OCI-LY1 (cell line): ENCODE measurements around the gene CCNC.
A peak's percentile ranks its signal among the peaks of the same experiment; 100 is the strongest.

ENCODE experiments used
- H2AFZ ChIP-seq: fragments of 200-600 bp; sonication (generic), shearing (Covaris generic); 2 replicates; pipeline ENCODE4 v1.6.0; 2014; ENCODE audit warnings: antibody characterized with exemption, mild to moderate bottlenecking, low read length
- H3F3A ChIP-seq: fragments of 200-600 bp; sonication (generic), shearing (Covaris generic); 2 replicates; pipeline ENCODE4 v1.6.0; 2014; ENCODE audit warnings: mild to moderate bottlenecking, antibody characterized with exemption, low read length, moderate library complexity; ENCODE audit not compliant: insufficient read depth
- H3K27ac ChIP-seq: fragments of 200-600 bp; sonication (generic); 2 replicates; pipeline ENCODE4 v1.5.1; 2014; ENCODE audit warnings: low read length, mixed run types, mild to moderate bottlenecking, low read depth; ENCODE audit not compliant: poor library complexity, severe bottlenecking
- H3K27me3 ChIP-seq: fragments of 200-600 bp; sonication (generic); 2 replicates; pipeline ENCODE4 v1.6.0; 2014; ENCODE audit warnings: antibody characterized with exemption, mild to moderate bottlenecking, low read length, moderate library complexity; ENCODE audit not compliant: insufficient read depth
- H3K36me3 ChIP-seq: fragments of 200-600 bp; sonication (generic); 2 replicates; pipeline ENCODE4 v1.6.1; 2014; ENCODE audit warnings: mild to moderate bottlenecking, antibody characterized with exemption, low read length, moderate library complexity, mixed read lengths; ENCODE audit not compliant: insufficient read depth
- H3K4me1 ChIP-seq: fragments of 200-600 bp; sonication (generic); 2 replicates; pipeline ENCODE4 v1.5.1; 2014; ENCODE audit warnings: mild to moderate bottlenecking, low read length, moderate library complexity; ENCODE audit not compliant: insufficient read depth, severe bottlenecking
- H3K4me2 ChIP-seq: fragments of 200-600 bp; sonication (generic), shearing (Covaris generic); 2 replicates; pipeline ENCODE4 v1.6.1; 2014; ENCODE audit warnings: low read length
- H3K4me3 ChIP-seq: fragments of 200-600 bp; sonication (generic); 2 replicates; pipeline ENCODE4 v1.5.1; 2014; ENCODE audit warnings: low read length, low read depth, mild to moderate bottlenecking, mixed read lengths; ENCODE audit not compliant: poor library complexity, severe bottlenecking
- H3K79me2 ChIP-seq: fragments of 200-600 bp; shearing (Covaris generic); 2 replicates; pipeline ENCODE4 v1.6.1; 2016; ENCODE audit warnings: mixed run types, low read length, mixed read lengths; ENCODE audit not compliant: insufficient read depth
- H3K9ac ChIP-seq: fragments of 200-600 bp; sonication (generic), shearing (Covaris generic); 2 replicates; pipeline ENCODE4 v1.6.1; 2014; ENCODE audit warnings: mild to moderate bottlenecking, low read length, mixed read lengths
- H3K9me2 ChIP-seq: fragments of 200-600 bp; sonication (generic), shearing (Covaris generic); 2 replicates; pipeline ENCODE4 v1.6.1; 2014; ENCODE audit warnings: low read depth, mild to moderate bottlenecking, low read length, mixed read lengths
- H3K9me3 ChIP-seq: fragments of 200-600 bp; shearing (Covaris generic); 2 replicates; pipeline ENCODE4 v1.6.1; 2014; ENCODE audit warnings: low read length, mixed read lengths
- H4K20me1 ChIP-seq: fragments of 200-600 bp; sonication (generic), shearing (Covaris generic); 2 replicates; pipeline ENCODE4 v1.6.0; 2016; ENCODE audit warnings: mild to moderate bottlenecking, low read length; ENCODE audit not compliant: insufficient read depth
- CTCF ChIP-seq: fragments of 200-600 bp; sonication (generic), shearing (Covaris generic); IDR thresholded peaks from 2 replicates; pipeline ENCODE4 v1.5.1; 2017; ENCODE audit warnings: mild to moderate bottlenecking, antibody characterized with exemption, low read length, moderate library complexity, mixed read lengths
- EZH2 ChIP-seq: fragments of 200-600 bp; sonication (generic), shearing (Covaris generic); IDR thresholded peaks from 2 replicates; pipeline ENCODE4 v1.8.0; 2017; ENCODE audit warnings: borderline replicate concordance, mixed run types, mild to moderate bottlenecking, antibody characterized with exemption, low read length, moderate library complexity, mixed read lengths

The CCNC gene

GRCh38 chr6:99568103-99568933 is at the start of gene CCNC:
Gene CCNC (minus strand): TSS chr6:99568660. CDS start chr6:99568527, 133 bp downstream.
- Histone ChIP-seq H3K27me3 (no peaks in the 10 kb centered on the region), H3K4me2 (peak within 1 kb of the TSS; percentile 88), H3K9me3 (no peaks in the 10 kb centered on the region), H3F3A (no peaks in the 10 kb centered on the region; the same call in 1 of the 2 replicates), H3K9me2 (no peaks in the 10 kb centered on the region), H3K36me3 (peaks cover 8% of the 10 kb centered on the region; the same call in 1 of the 2 replicates), H4K20me1 (0 out of 2 replicates have a peak, but pooled peaks cover 3% of the 10 kb centered on the region), H3K4me3 (peak within 1 kb of the TSS; percentile 90), H3K79me2 (peaks cover 50% of the 10 kb centered on the region), H2AFZ (peak within 1 kb of the TSS; percentile 84), H3K9ac (peak within 1 kb of the TSS; percentile 94), H3K4me1 (peaks cover 14% of the 10 kb centered on the region), H3K27ac (peak within 1 kb of the TSS; percentile 69)
- TF ChIP-seq CTCF (no peak), EZH2 (no peak)

GRCh38 chr6:99617131-99617530 is 48.7 kb upstream of the CCNC start:
- Histone ChIP-seq H3K4me3 (no peak overlapping the region), H3K27me3 (no peaks in the 10 kb centered on the region), H3F3A (no peaks in the 10 kb centered on the region)

GRCh38 chr6:99614430-99615186 is 46.1 kb upstream of the CCNC start:
- Histone ChIP-seq H3K4me3 (no peak overlapping the region), H2AFZ (no peak overlapping the region), H3K9ac (no peak overlapping the region), H3F3A (no peaks in the 10 kb centered on the region), H3K36me3 (no peaks in the 10 kb centered on the region), H3K27ac (no peak overlapping the region), H3K4me1 (no peaks in the 10 kb centered on the region), H3K4me2 (no peak overlapping the region), H3K9me2 (no peaks in the 10 kb centered on the region), H4K20me1 (no peaks in the 10 kb centered on the region), H3K79me2 (no peaks in the 10 kb centered on the region), H3K27me3 (no peaks in the 10 kb centered on the region), H3K9me3 (no peaks in the 10 kb centered on the region)
- TF ChIP-seq EZH2 (no peak), CTCF (no peak)

More at GRCh38 chr6:99617131-99617530, 48.7 kb upstream of the CCNC start:
- Histone ChIP-seq H3K9me2 (no peaks in the 10 kb centered on the region), H4K20me1 (no peaks in the 10 kb centered on the region), H3K9ac (no peak overlapping the region), H3K9me3 (no peaks in the 10 kb centered on the region), H3K79me2 (no peaks in the 10 kb centered on the region), H2AFZ (no peak overlapping the region), H3K27ac (no peak overlapping the region), H3K4me2 (no peak overlapping the region), H3K4me1 (no peaks in the 10 kb centered on the region), H3K36me3 (no peaks in the 10 kb centered on the region)
- TF ChIP-seq EZH2 = no peak
- TF ChIP-seq CTCF = no peak
